Measurements from ENCODE around the gene PEX5L. TPM values are rescaled to one million over a fixed set of nuclear protein-coding genes. Genes with fewer than 3 reads are reported as not detected.

PEX5L gene
- 0.17 and 0.67 TPM in 2 replicates for total RNA-seq

GRCh38 chr3:180036671-180037455, at the start of gene PEX5L:
Gene PEX5L (minus strand): TSS chr3:180036937. CDS start chr3:180036599, 338 bp downstream.
- H3K27me3 Mint-ChIP-seq (ENCODE audit: insufficient read depth): peaks cover 44% of the 10 kb centered on the region
- peak within 1 kb of the TSS; percentile 64 for H3K4me3 Mint-ChIP-seq
- peaks cover 2% of the 10 kb centered on the region for H3K36me3 Mint-ChIP-seq (ENCODE audit: low read depth)
- peak; percentile 16 for DNase-seq (ENCODE audit: low spot score)
- H3K27ac Mint-ChIP-seq: no peak within 1 kb of the TSS
- peaks cover 5% of the 10 kb centered on the region for H3K4me1 Mint-ChIP-seq (ENCODE audit: low read depth)
- intact Hi-C loops (cut with micrococcal nuclease): loop anchor here (5.0 to 10.0 kb wide), 3 partner anchors 70 to 222 kb away; no protein-coding TSS in a partner anchor
- no peaks in the 10 kb centered on the region for H3K9me3 Mint-ChIP-seq

GRCh38 chr3:180085122-180085710, 48.5 kb upstream of the PEX5L start:
- Mint-ChIP-seq H3K27ac (no peak overlapping the region), H3K4me1 (ENCODE audit: low read depth) (no peaks in the 10 kb centered on the region), H3K36me3 (ENCODE audit: low read depth) (no peaks in the 10 kb centered on the region), H3K9me3 (no peaks in the 10 kb centered on the region), H3K4me3 (no peak overlapping the region), H3K27me3 (ENCODE audit: insufficient read depth) (no peaks in the 10 kb centered on the region)
- intact Hi-C loops (cut with micrococcal nuclease): loop anchor here (2.0 kb wide), 1 partner anchor 156 kb away; no protein-coding TSS in a partner anchor
- no peak for DNase-seq (ENCODE audit: low spot score)

- H3K36me3 Mint-ChIP-seq (ENCODE audit: low read depth): no peaks in the 10 kb centered on the region
- H3K4me3 Mint-ChIP-seq: no peak overlapping the region
- intact Hi-C loops (cut with micrococcal nuclease): no loop called here
- no peaks in the 10 kb centered on the region for H3K9me3 Mint-ChIP-seq
- DNase-seq (ENCODE audit: low spot score): no peak
- no peaks in the 10 kb centered on the region for H3K27me3 Mint-ChIP-seq (ENCODE audit: insufficient read depth)
- no peak overlapping the region for H3K27ac Mint-ChIP-seq
- H3K4me1 Mint-ChIP-seq (ENCODE audit: low read depth): no peaks in the 10 kb centered on the region
These were observed 46.0 kb upstream of the PEX5L start for GRCh38 chr3:180082699-180083098.

- Mint-ChIP-seq H3K9me3 (no peaks in the 10 kb centered on the region), H3K4me1 (ENCODE audit: low read depth) (no peaks in the 10 kb centered on the region), H3K4me3 (no peak overlapping the region), H3K27me3 (ENCODE audit: insufficient read depth) (no peaks in the 10 kb centered on the region), H3K27ac (no peak overlapping the region), H3K36me3 (ENCODE audit: low read depth) (no peaks in the 10 kb centered on the region)
- intact Hi-C loops (cut with micrococcal nuclease): no loop called here
- no peak for DNase-seq (ENCODE audit: low spot score)
These were observed 41.9 kb upstream of the PEX5L start for GRCh38 chr3:180078592-180078991.

GRCh38 chr3:180073561-180073960, 36.8 kb upstream of the PEX5L start:
- Mint-ChIP-seq H3K36me3 (ENCODE audit: low read depth) (no peaks in the 10 kb centered on the region), H3K27ac (no peak overlapping the region), H3K4me1 (ENCODE audit: low read depth) (no peaks in the 10 kb centered on the region), H3K4me3 (no peak overlapping the region), H3K27me3 (ENCODE audit: insufficient read depth) (no peaks in the 10 kb centered on the region), H3K9me3 (no peaks in the 10 kb centered on the region)
- no peak for DNase-seq (ENCODE audit: low spot score)
- intact Hi-C loops (cut with micrococcal nuclease): no loop called here

GRCh38 chr3:180072786-180073185, 36.0 kb upstream of the PEX5L start:
- no peak for DNase-seq (ENCODE audit: low spot score)
- no peaks in the 10 kb centered on the region for H3K36me3 Mint-ChIP-seq (ENCODE audit: low read depth)
- no peak overlapping the region for H3K27ac Mint-ChIP-seq
- no peaks in the 10 kb centered on the region for H3K27me3 Mint-ChIP-seq (ENCODE audit: insufficient read depth)
- intact Hi-C loops (cut with micrococcal nuclease): no loop called here
- H3K4me3 Mint-ChIP-seq: no peak overlapping the region
- H3K4me1 Mint-ChIP-seq (ENCODE audit: low read depth): no peaks in the 10 kb centered on the region
- H3K9me3 Mint-ChIP-seq: no peaks in the 10 kb centered on the region

GRCh38 chr3:180070925-180071324, 34.2 kb upstream of the PEX5L start:
- no peaks in the 10 kb centered on the region for H3K27me3 Mint-ChIP-seq (ENCODE audit: insufficient read depth)
- no peaks in the 10 kb centered on the region for H3K36me3 Mint-ChIP-seq (ENCODE audit: low read depth)
- DNase-seq (ENCODE audit: low spot score): no peak
- H3K4me3 Mint-ChIP-seq: no peak overlapping the region
- intact Hi-C loops (cut with micrococcal nuclease): no loop called here
- H3K9me3 Mint-ChIP-seq: no peaks in the 10 kb centered on the region
- H3K4me1 Mint-ChIP-seq (ENCODE audit: low read depth): no peaks in the 10 kb centered on the region
- no peak overlapping the region for H3K27ac Mint-ChIP-seq

GRCh38 chr3:180068023-180068422, 31.3 kb upstream of the PEX5L start:
- H3K9me3 Mint-ChIP-seq: no peaks in the 10 kb centered on the region
- no peak overlapping the region for H3K27ac Mint-ChIP-seq
- DNase-seq (ENCODE audit: low spot score): no peak
- H3K27me3 Mint-ChIP-seq (ENCODE audit: insufficient read depth): no peaks in the 10 kb centered on the region
- H3K4me3 Mint-ChIP-seq: no peak overlapping the region
- H3K4me1 Mint-ChIP-seq (ENCODE audit: low read depth): no peaks in the 10 kb centered on the region
- H3K36me3 Mint-ChIP-seq (ENCODE audit: low read depth): no peaks in the 10 kb centered on the region
- intact Hi-C loops (cut with micrococcal nuclease): no loop called here

GRCh38 chr3:180066598-180066997, 29.9 kb upstream of the PEX5L start:
- no peak overlapping the region for H3K4me3 Mint-ChIP-seq
- no peak for DNase-seq (ENCODE audit: low spot score)
- no peak overlapping the region for H3K27ac Mint-ChIP-seq
- no peaks in the 10 kb centered on the region for H3K4me1 Mint-ChIP-seq (ENCODE audit: low read depth)
- H3K9me3 Mint-ChIP-seq: no peaks in the 10 kb centered on the region
- no peaks in the 10 kb centered on the region for H3K27me3 Mint-ChIP-seq (ENCODE audit: insufficient read depth)
- intact Hi-C loops (cut with micrococcal nuclease): no loop called here
- no peaks in the 10 kb centered on the region for H3K36me3 Mint-ChIP-seq (ENCODE audit: low read depth)

GRCh38 chr3:180063783-180064182, 27.0 kb upstream of the PEX5L start:
- Mint-ChIP-seq H3K9me3 (no peaks in the 10 kb centered on the region), H3K27ac (no peak overlapping the region), H3K4me1 (ENCODE audit: low read depth) (no peaks in the 10 kb centered on the region), H3K36me3 (ENCODE audit: low read depth) (no peaks in the 10 kb centered on the region), H3K27me3 (ENCODE audit: insufficient read depth) (peaks cover 2% of the 10 kb centered on the region), H3K4me3 (no peak overlapping the region)
- no peak for DNase-seq (ENCODE audit: low spot score)
- intact Hi-C loops (cut with micrococcal nuclease): no loop called here

GRCh38 chr3:180062771-180063170, 26.0 kb upstream of the PEX5L start:
- H3K36me3 Mint-ChIP-seq (ENCODE audit: low read depth): no peaks in the 10 kb centered on the region
- no peaks in the 10 kb centered on the region for H3K9me3 Mint-ChIP-seq
- no peak overlapping the region for H3K4me3 Mint-ChIP-seq
- H3K27me3 Mint-ChIP-seq (ENCODE audit: insufficient read depth): peaks cover 7% of the 10 kb centered on the region
- intact Hi-C loops (cut with micrococcal nuclease): no loop called here
- no peaks in the 10 kb centered on the region for H3K4me1 Mint-ChIP-seq (ENCODE audit: low read depth)
- no peak overlapping the region for H3K27ac Mint-ChIP-seq
- no peak for DNase-seq (ENCODE audit: low spot score)

- Mint-ChIP-seq H3K4me3 (no peak overlapping the region), H3K27me3 (ENCODE audit: insufficient read depth) (peaks cover 7% of the 10 kb centered on the region), H3K27ac (no peak overlapping the region), H3K36me3 (ENCODE audit: low read depth) (no peaks in the 10 kb centered on the region), H3K9me3 (no peaks in the 10 kb centered on the region), H3K4me1 (ENCODE audit: low read depth) (no peaks in the 10 kb centered on the region)
- no peak for DNase-seq (ENCODE audit: low spot score)
- intact Hi-C loops (cut with micrococcal nuclease): no loop called here
These were observed 22.6 kb upstream of the PEX5L start for GRCh38 chr3:180059356-180059755.

GRCh38 chr3:180058238-180058637, 21.5 kb upstream of the PEX5L start:
- intact Hi-C loops (cut with micrococcal nuclease): no loop called here
- Mint-ChIP-seq H3K27me3 (ENCODE audit: insufficient read depth) (peaks cover 7% of the 10 kb centered on the region), H3K36me3 (ENCODE audit: low read depth) (no peaks in the 10 kb centered on the region), H3K9me3 (no peaks in the 10 kb centered on the region), H3K27ac (no peak overlapping the region), H3K4me3 (no peak overlapping the region), H3K4me1 (ENCODE audit: low read depth) (no peaks in the 10 kb centered on the region)
- DNase-seq (ENCODE audit: low spot score): no peak

Data from activated T-helper 1 cell treated with anti-CD3 and anti-CD28 coated beads, Interleukin-12 subunit alpha, Interleukin-12 subunit beta, Interleukin-2, Interleukin-4 antibody, amounts not matched to agents 30 ng/mL and 10 ng/mL and 1 ng/mL, durations not matched to agents 14 hours and 24 hours and 36 hours (primary cell).